PC-9 (cell line): ENCODE data around the gene PIR. TPM values are rescaled to one million over a fixed set of nuclear protein-coding genes. Genes with fewer than 3 reads are reported as not detected.

Source experiments
- BruUV-seq: library from RNA; stranded (reverse); fragments of 400-500 nt; replicated peaks from 2 replicates; lab custom pipeline; 2021; lab: Mats Ljungman, UMichigan
- CTCF ChIA-PET: fragments of 300-600 bp; sonication (Branson Sonifier 250); formaldehyde crosslinking; loops from one replicate; lab custom pipeline; 2022; ENCODE audit warnings: antibody characterized with exemption; lab: Charles Lee
- POLR2A ChIA-PET: fragments of 300-600 bp; sonication (Branson Sonifier 250); formaldehyde crosslinking; loops from one replicate; lab custom pipeline; 2022; ENCODE audit warnings: antibody characterized with exemption; ENCODE audit not compliant: unreplicated experiment; lab: Charles Lee
- DNase-seq, 2 experiments: peaks; one replicate each; pipeline versions ENCODE4 v3.0.0 to v3.0.0-alpha.2; 2015 to 2022; ENCODE audit warnings: mixed read lengths in 1 of 2
- H2AFZ ChIP-seq: fragments of 200-600 bp; sonication (generic); 2 replicates; pipeline ENCODE4 v1.8.1; 2017; ENCODE audit warnings: antibody characterized with exemption
- H3F3A ChIP-seq: fragments of 200-600 bp; sonication (generic); 2 replicates; pipeline ENCODE4 v1.8.1; 2017; ENCODE audit warnings: antibody characterized with exemption, mild to moderate bottlenecking, low read depth; ENCODE audit not compliant: insufficient read depth
- H3K27ac ChIP-seq: fragments of 200-600 bp; sonication (generic); 2 replicates; pipeline ENCODE4 v1.6.1; 2016; ENCODE audit warnings: mixed run types
- H3K27me3 ChIP-seq: fragments of 200-600 bp; sonication (generic); 2 replicates; pipeline ENCODE4 v1.6.1; 2016; ENCODE audit warnings: low read depth, mixed run types; ENCODE audit not compliant: insufficient read depth
- H3K36me3 ChIP-seq: fragments of 200-600 bp; sonication (generic); 2 replicates; pipeline ENCODE4 v1.6.1; 2016; ENCODE audit warnings: low read depth, mixed run types
- H3K4me1 ChIP-seq: fragments of 200-600 bp; sonication (generic); replicated peaks from 2 replicates; pipeline ENCODE4 v1.6.1; 2016; ENCODE audit warnings: mixed run types; ENCODE audit not compliant: insufficient read depth
- H3K4me2 ChIP-seq: fragments of 200-600 bp; sonication (generic); 2 replicates; pipeline ENCODE4 v1.6.1; 2017; ENCODE audit warnings: mixed run types
- H3K4me3 ChIP-seq: fragments of 200-600 bp; sonication (generic); 2 replicates; pipeline ENCODE4 v1.6.1; 2016; ENCODE audit warnings: mixed run types
- H3K79me2 ChIP-seq: fragments of 200-600 bp; sonication (generic); 2 replicates; pipeline ENCODE4 v1.6.1; 2017; ENCODE audit warnings: low read depth, mixed run types
- H3K9me2 ChIP-seq: fragments of 200-600 bp; sonication (generic); 2 replicates; pipeline ENCODE4 v1.8.1; 2017; ENCODE audit warnings: mild to moderate bottlenecking; ENCODE audit not compliant: insufficient read depth
- H3K9me3 ChIP-seq: fragments of 200-600 bp; sonication (generic); 2 replicates; pipeline ENCODE4 v1.8.1; 2016; ENCODE audit warnings: low read depth; ENCODE audit not compliant: insufficient read depth
- H4K20me1 ChIP-seq: fragments of 200-600 bp; sonication (generic); 2 replicates; pipeline ENCODE4 v1.8.1; 2017; ENCODE audit not compliant: insufficient read depth
- CTCF ChIP-seq: fragments of 200-600 bp; sonication (generic); conservative IDR thresholded peaks from 2 replicates; pipeline ENCODE4 v1.6.1; 2017; ENCODE audit warnings: mixed run types, antibody characterized with exemption, mild to moderate bottlenecking, moderate library complexity
- EZH2 ChIP-seq: fragments of 200-600 bp; sonication (generic); IDR thresholded peaks from 2 replicates; pipeline ENCODE4 v1.8.0; 2017; ENCODE audit warnings: antibody characterized with exemption, low read depth
- intact Hi-C: fragments of 100-400 bp; cut with micrococcal nuclease; formaldehyde crosslinking; loops from one replicate; pipeline ENCODE4 v1.10.0; 2022; ENCODE audit not compliant: unreplicated experiment
- total RNA-seq: library from RNA; stranded (reverse); gene quantifications from 2 replicates; pipeline ENCODE4 v1.2.3, GENCODE V29; 2021

The PIR gene
- total RNA-seq, 1 experiment from 2014 or later, result 197 TPM

- BruUV-seq, result no TSS peak
- Histone ChIP-seq H3K79me2 (no peaks in the 10 kb centered on the region), H3K27me3 (no peaks in the 10 kb centered on the region), H4K20me1 (no peaks in the 10 kb centered on the region), H3K27ac (no peak overlapping the region), H3F3A (no peaks in the 10 kb centered on the region), H3K4me2 (no peak overlapping the region), H3K4me3 (no peak overlapping the region), H3K9me2 (no peaks in the 10 kb centered on the region), H3K4me1 (no peaks in the 10 kb centered on the region), H3K9me3 (no peaks in the 10 kb centered on the region), H3K36me3 (no peaks in the 10 kb centered on the region), H2AFZ (no peak overlapping the region)
- DNase-seq, result no peak
- ChIA-PET CTCF (no interaction called here), POLR2A (no interaction called here)
- intact Hi-C loops, result no loop called here
- TF ChIP-seq CTCF, result no peak
- no peak for TF ChIP-seq EZH2
Measured at GRCh38 chrX:15522464-15522863, 29.3 kb upstream of the PIR start.

- DNase-seq, result no peak
- Histone ChIP-seq H3K79me2 (no peaks in the 10 kb centered on the region), H3K36me3 (no peaks in the 10 kb centered on the region), H3K4me3 (no peak overlapping the region), H4K20me1 (no peaks in the 10 kb centered on the region), H3K9me3 (no peaks in the 10 kb centered on the region), H3K9me2 (no peaks in the 10 kb centered on the region), H2AFZ (no peak overlapping the region), H3K27me3 (no peaks in the 10 kb centered on the region), H3K4me2 (no peak overlapping the region), H3K27ac (no peak overlapping the region), H3F3A (no peaks in the 10 kb centered on the region), H3K4me1 (no peaks in the 10 kb centered on the region)
- TF ChIP-seq EZH2 (no peak), CTCF (no peak)
- ChIA-PET CTCF (no interaction called here), POLR2A (no interaction called here)
- intact Hi-C loops, result no loop called here
- no TSS peak for BruUV-seq
Measured at GRCh38 chrX:15515931-15516330, 22.8 kb upstream of the PIR start.

- H3K27me3 ChIP-seq, result no peaks in the 10 kb centered on the region
- TF ChIP-seq CTCF (no peak), EZH2 (no peak)
- intact Hi-C loops, result no loop called here
- H3F3A ChIP-seq, result no peaks in the 10 kb centered on the region
- no peaks in the 10 kb centered on the region for H3K9me2 ChIP-seq
- no peak overlapping the region for H3K4me3 ChIP-seq
- DNase-seq, result no peak
- no peak overlapping the region for H2AFZ ChIP-seq
- H3K27ac ChIP-seq, result no peak overlapping the region
- no peaks in the 10 kb centered on the region for H3K79me2 ChIP-seq
- H4K20me1 ChIP-seq, result no peaks in the 10 kb centered on the region
- no peaks in the 10 kb centered on the region for H3K9me3 ChIP-seq
- CTCF ChIA-PET, result no interaction called here
- H3K4me1 ChIP-seq, result no peaks in the 10 kb centered on the region
- no peaks in the 10 kb centered on the region for H3K36me3 ChIP-seq
- POLR2A ChIA-PET, result no interaction called here
- H3K4me2 ChIP-seq, result no peak overlapping the region
- no TSS peak for BruUV-seq
Measured at GRCh38 chrX:15514279-15514678, 21.1 kb upstream of the PIR start.
